Thoracic aorta (tissue), 2 donors: Measurements from ENCODE around the gene EEA1. TPM values are rescaled to one million over a fixed set of nuclear protein-coding genes. Genes with fewer than 3 reads are reported as not detected.
"Not testable (repeated sequence)": the region's sequence is repeated elsewhere in the genome, so short reads cannot be mapped to it uniquely, and the experiment has no call there.

Experiments
- ATAC-seq: fragments of 150-250 bp; one replicate; pipeline ENCODE4 v1.8.0; 2017; ENCODE audit warnings: low read depth; ENCODE audit not compliant: insufficient number of reproducible peaks, low FRiP score
- DNase-seq: peaks from one replicate; pipeline ENCODE4 v3.0.0-alpha.2; 2020; ENCODE audit warnings: low spot score
- H3K27ac ChIP-seq, 2 donors: fragments of 200-600 bp; sonication (generic); 1 replicate in 1 of 2; 2 replicates in 1 of 2; pipeline ENCODE4 v1.5.1; 2016; ENCODE audit warnings: mild to moderate bottlenecking in 2 of 2, moderate library complexity in 2 of 2
- H3K27me3 ChIP-seq: fragments of 200-600 bp; sonication (generic); replicated peaks from 2 replicates; pipeline ENCODE4 v1.6.0; 2016; ENCODE audit warnings: mild to moderate bottlenecking; ENCODE audit not compliant: insufficient read depth
- H3K36me3 ChIP-seq: fragments of 200-600 bp; sonication (generic); one replicate; pipeline ENCODE4 v1.5.1; 2016
- H3K4me1 ChIP-seq, 2 donors: fragments of 200-600 bp; sonication (generic); 1 replicate in 1 of 2; 2 replicates in 1 of 2; pipeline versions ENCODE4 v1.5.1 to v1.6.0; 2016; ENCODE audit warnings: low read depth in 2 of 2, mild to moderate bottlenecking in 1 of 2; ENCODE audit not compliant: control insufficient read depth in 1 of 2
- H3K4me3 ChIP-seq: fragments of 200-600 bp; sonication (generic); 2 replicates; pipeline ENCODE4 v1.5.1; 2016; ENCODE audit warnings: mild to moderate bottlenecking
- H3K9me3 ChIP-seq: fragments of 200-600 bp; sonication (generic); 2 replicates; pipeline ENCODE4 v1.5.1; 2016
- total RNA-seq, 2 donors: library from RNA; depleted of rRNA; stranded (reverse); fragments of >200 nt; gene quantifications; one replicate each; pipeline versions ENCODE4 v1.1.0 to v1.2.3, GENCODE V29; 2016
- TF ChIP-seq, protein P1 (sequence below): fragments of 200-600 bp; sonication (generic); IDR thresholded peaks from one replicate; pipeline ENCODE4 v1.5.1; 2019; ENCODE audit warnings: antibody characterized with exemption

Gene EEA1
- total RNA-seq, 2 donors from 2014 or later = 19.1 to 40.1 TPM

DNA sequence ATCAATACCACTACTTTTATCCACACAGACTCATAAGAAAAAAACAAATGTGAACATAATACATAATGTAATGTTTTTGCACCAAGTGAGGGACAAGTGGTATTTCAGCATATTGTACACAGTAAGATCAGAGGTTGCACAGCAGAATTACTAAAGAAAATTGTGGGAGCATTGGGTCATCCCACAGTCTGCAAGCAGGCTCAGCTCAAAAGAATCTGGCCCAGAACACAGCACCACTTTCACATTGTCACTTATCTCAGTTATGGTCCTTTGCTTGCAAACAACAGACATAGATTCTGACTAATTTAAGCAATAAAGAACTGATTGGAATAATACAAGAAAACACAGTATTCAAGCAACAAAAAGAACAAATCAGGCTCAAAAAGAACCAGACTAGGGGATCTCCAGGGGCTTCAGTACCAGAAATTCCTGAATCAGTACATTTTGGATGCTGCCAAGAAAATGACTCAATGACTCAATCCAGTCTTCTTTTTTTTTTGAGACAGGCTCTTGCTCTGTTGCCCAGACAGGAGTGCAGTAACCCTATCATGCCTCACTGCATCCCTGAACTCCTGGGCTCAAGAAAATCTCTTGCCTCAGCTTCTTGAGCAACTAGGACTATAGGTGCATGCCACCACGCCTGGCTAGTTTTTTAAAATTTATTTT lies 42.9 kb upstream of the EEA1 start:
- Histone ChIP-seq H3K27me3 (no peaks in the 10 kb centered on the region), H3K36me3 (no peaks in the 10 kb centered on the region), H3K4me1 (peaks cover 6 to 20% of the 10 kb centered on the region in 2 donors), H3K4me3 (no peak overlapping the region), H3K27ac (no peak overlapping the region), H3K9me3 (no peaks in the 10 kb centered on the region)
- no peak for DNase-seq
- TF ChIP-seq, protein P1, sequence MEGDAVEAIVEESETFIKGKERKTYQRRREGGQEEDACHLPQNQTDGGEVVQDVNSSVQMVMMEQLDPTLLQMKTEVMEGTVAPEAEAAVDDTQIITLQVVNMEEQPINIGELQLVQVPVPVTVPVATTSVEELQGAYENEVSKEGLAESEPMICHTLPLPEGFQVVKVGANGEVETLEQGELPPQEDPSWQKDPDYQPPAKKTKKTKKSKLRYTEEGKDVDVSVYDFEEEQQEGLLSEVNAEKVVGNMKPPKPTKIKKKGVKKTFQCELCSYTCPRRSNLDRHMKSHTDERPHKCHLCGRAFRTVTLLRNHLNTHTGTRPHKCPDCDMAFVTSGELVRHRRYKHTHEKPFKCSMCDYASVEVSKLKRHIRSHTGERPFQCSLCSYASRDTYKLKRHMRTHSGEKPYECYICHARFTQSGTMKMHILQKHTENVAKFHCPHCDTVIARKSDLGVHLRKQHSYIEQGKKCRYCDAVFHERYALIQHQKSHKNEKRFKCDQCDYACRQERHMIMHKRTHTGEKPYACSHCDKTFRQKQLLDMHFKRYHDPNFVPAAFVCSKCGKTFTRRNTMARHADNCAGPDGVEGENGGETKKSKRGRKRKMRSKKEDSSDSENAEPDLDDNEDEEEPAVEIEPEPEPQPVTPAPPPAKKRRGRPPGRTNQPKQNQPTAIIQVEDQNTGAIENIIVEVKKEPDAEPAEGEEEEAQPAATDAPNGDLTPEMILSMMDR = no peak
- ATAC-seq = peak; percentile 43

DNA sequence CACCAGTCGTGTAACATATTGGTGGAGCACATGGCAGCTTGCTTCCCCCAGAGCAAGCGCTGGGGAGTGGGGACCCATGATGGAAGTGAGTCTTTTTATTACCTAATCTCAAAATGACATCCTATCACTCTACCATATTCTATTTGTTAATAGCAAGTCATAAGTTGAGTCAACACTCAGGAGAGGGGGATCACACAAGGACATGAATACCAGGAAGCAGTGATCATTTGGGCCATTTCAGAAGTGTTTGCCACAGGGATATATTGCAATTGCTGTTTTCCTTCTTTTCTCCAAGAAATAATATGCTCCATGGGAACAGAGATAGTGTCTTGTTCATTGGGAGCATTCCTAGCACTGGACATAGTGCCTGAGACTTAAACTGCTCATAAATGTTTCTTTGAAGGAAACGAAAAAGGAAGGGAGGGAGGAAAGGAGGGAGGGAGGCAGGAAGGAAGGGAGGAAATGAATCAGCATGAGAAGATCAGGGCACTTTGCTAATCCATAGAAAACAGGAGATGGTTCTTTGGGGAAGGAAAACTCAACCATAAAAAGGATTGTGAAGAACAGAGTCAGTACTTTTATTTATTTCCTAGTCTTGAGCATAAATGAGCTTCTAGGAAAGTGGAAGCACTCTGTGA lies 39.2 kb upstream of the EEA1 start:
- no peaks in the 10 kb centered on the region for H3K36me3 ChIP-seq
- DNase-seq = no peak
- H3K4me1 ChIP-seq = peaks cover 6 to 20% of the 10 kb centered on the region in 2 donors
- no peaks in the 10 kb centered on the region for H3K9me3 ChIP-seq
- no peak overlapping the region for H3K4me3 ChIP-seq
- ATAC-seq = no peak
- no peaks in the 10 kb centered on the region for H3K27me3 ChIP-seq
- TF ChIP-seq, protein P1 = no peak
- H3K27ac ChIP-seq = no peak overlapping the region

DNA sequence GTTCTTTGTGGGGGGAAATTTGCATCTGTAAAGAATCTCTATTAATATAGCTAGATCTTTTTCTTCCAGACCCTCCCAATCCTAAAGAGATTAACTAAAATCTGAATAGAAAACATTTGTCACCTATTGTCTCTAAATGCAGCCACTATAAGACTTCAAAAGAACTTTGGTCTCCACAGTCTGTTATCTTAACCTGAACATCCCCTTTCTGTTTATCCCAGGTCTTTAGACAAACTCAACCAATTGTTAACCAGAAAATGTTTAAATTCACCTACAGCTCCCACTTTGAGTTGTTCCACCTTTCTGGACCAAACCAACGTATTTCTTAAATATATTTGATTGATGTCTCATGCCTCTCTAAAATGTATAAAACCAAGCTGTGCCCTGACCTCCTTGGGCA lies 35.3 kb upstream of the EEA1 start:
- DNase-seq, H3K9me3 ChIP-seq, H3K27me3 ChIP-seq, H3K4me1 ChIP-seq, H3K4me3 ChIP-seq, H3K36me3 ChIP-seq, H3K27ac ChIP-seq, ATAC-seq: not testable (repeated sequence)

DNA sequence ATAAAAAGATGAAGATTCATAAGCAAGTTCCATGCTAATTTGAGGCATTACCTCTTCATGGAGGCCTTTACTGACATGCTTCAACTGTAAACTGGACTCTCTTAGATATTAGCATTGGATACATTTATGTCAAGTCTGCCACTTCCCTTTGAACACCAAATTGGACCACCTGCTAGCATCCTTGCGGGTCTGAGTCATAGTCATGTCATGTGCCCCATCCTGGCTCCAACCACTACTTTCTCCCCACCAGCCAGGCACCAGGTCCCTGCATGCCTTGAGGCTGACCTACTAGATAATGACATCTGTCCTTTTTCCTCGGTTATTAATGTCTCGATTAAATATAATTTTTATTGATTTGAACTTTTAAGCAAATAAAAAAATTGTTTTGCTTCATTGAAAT lies 32.9 kb upstream of the EEA1 start:
- H3K9me3 ChIP-seq = no peaks in the 10 kb centered on the region
- H3K4me1 ChIP-seq = no peaks in the 10 kb centered on the region
- H3K27ac ChIP-seq = no peak overlapping the region
- TF ChIP-seq, protein P1 = no peak
- H3K36me3 ChIP-seq = no peaks in the 10 kb centered on the region
- DNase-seq (no peak), ATAC-seq (no peak)
- no peaks in the 10 kb centered on the region for H3K27me3 ChIP-seq
- no peak overlapping the region for H3K4me3 ChIP-seq

DNA sequence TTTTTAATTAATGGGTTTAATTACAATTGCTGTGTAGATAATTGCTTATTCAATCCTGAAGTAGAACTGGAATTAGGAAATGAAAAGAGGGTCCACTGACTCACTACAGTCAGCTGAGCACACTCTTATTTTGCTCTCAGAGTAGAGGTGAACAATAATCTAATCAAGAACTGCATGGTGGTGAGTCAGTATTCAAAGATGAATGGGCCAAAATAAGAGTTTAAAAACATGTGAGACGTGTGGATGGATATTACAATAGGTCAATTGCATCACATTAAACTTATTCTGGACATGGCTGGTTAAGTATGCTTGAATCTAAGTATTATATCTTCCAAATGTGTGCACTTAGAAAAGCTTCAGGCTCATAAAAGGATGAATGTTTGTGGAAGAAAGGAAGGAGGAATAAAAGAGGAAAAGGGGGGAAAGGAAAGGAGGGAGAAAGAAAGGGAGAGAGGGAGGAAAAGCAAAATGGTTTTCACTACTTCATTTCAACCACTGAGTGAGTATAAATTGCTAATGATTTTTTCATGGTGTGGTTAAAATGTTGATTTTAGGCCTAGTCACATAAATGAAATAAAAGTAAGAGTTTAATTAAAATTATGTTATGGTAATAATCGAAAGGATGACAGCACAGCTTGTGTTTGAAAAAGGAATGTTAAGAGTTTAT lies 27.0 kb upstream of the EEA1 start:
- no peak for DNase-seq
- Histone ChIP-seq H3K27ac (no peak overlapping the region), H3K9me3 (no peaks in the 10 kb centered on the region), H3K27me3 (no peaks in the 10 kb centered on the region), H3K4me1 (no peaks in the 10 kb centered on the region), H3K36me3 (no peaks in the 10 kb centered on the region), H3K4me3 (no peak overlapping the region)
- TF ChIP-seq, protein P1 = no peak
- no peak for ATAC-seq
